SKM-1 treated with dmso at 0.1 percent for 144 hours (cell line): ENCODE results near the gene GDPD3.
"Not testable (repeated sequence)": the region's sequence is repeated elsewhere in the genome, so short reads cannot be mapped to it uniquely, and the experiment has no call there.

Experiments
- DNase-seq: peaks from one replicate; lab custom pipeline; 2025; ENCODE audit not compliant: unreplicated experiment; lab: John Stamatoyannopoulos, UW

Gene GDPD3

DNA sequence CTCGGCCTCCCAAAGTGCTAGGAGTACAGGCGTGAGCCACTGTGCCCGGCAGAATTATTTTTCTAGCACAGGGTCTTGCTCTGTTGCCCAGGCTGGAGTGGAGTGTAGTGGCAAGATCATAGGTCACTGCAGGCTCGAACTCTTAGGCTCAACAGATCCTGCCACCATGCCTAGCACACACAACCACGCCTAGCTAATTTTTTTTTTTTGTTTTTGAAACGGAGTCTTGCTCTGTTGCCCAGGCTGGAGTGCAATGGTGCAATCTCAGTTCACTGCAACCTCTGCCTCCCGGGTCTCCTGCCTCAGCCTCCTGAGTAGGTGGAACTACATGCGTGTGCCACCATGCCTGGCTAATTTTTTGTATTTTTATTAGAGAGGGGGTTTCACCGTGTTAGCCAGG, 12.4 kb upstream of the GDPD3 start:
- not testable (repeated sequence) for DNase-seq

DNA sequence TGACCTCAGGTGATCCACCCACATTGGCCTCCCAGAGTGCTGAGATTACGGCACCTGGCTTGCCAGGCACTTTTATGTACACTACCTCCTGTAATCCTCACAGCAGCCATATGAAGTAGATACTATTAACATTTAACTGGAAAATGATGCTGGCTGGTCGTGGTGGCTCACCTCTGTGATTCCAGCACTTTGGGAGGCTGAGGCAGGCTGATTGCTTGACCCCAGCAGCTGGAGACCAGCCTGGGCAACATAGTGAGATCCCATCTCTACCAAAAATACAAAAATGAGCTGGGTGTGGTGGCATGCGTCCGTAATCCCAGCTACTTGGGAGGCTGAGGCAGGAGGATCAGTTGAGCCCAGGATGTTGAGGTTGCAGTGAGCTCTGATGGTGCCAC, 11.6 kb upstream of the GDPD3 start:
- DNase-seq: no peak

DNA sequence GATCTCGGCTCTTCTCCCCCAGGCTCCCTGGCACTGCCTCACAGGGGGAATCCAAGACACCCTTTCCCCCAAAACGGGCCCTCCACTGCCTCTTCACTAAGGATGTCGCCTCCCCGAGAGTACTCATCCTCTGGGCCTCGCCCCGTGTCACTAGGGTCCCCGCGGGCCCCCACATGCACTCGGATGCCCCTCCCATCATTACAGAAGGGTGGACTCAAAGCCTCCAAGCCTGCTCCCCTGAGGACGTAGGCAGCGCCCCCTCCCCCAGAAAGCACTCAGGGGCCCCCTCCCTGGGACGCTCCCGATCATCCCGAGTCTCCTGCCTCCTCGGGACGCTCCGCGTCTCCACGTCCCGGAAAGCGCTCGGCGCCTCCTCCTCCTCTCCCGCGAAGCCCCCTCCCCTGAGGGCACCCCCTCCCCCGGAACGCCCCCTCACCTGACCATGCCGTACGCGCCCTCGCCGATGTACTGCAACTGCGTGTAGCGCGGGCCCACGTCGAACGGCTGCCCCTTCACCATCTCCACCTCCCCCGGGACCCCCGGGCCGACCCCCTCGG, 9.3 kb upstream of the GDPD3 start:
- DNase-seq: no peak

DNA sequence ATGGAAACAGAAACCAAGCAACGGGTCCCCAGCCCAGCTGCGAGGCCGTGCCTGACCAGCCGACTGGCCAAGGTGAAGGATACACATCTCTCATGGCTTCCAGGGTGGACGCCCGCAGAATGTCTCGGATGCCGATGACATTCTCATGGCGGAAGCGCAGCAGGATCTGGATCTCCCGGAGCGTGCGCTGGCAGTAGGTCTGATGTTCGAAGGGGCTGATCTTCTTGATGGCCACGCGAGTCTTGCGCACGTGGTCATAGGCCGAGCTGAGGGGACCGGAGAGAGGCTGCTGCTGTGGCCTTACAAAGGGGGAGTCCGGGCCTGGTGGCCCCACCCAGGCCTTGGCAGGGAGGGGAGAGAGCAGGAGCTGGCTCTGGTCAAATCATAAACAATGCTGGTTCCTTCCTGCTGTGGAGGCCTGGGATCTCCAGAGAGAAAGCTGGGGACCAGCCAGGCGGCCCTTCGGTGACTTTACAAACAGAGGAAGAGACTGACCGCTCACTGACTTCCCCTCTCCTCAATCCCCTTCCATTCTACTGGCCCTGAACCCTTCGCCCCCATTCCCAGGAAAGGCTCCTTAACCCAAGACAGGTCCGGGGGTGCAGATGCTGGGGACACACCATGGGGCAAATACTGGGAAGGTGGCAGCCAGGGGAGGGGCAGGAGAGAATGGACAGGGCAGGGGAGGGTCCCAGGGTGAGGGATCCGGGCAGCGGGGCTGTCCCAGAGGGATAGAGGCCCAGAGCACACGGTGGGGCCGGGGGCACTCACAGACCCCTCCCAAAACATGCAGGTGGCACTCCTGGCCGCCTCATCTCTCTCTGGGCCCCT, 8.6 kb upstream of the GDPD3 start:
- no peak for DNase-seq

DNA sequence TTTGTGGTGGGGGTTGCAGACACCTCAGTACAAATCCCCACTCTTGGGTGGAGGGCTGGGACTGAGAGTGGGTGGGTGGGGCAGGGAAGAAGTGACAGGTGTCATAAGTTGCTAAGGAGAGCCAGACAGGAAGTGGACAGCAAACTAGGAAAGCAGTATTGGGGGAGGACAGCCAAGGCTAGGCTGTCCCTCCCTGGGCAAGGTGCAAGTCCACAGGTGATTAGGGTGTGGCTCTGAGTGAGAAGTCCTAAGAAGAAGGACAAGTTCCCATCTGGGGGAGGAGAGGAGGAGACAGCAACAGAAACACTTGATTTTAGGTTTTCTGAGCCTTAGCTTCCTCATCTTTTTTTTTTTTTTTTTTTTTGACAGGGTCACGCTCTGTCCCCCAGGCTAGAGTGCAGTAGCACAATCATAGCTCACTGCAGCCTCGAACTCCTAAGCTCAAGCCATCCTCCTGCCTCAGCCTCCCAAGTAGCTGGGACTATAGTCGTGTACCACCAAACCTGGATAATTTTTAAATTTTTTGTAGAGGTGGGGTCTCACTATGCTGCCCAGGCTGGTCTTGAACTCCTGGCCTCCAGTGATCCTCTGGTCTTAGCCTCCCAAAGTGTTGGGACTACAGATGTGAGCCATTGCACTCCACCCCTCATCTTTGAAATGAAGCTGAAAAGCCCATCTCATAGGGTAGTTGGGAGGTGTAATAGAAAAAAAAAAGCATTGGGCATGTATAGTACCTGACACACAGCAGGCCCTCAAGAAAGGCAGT, 7.2 kb upstream of the GDPD3 start:
- DNase-seq: no peak

DNA sequence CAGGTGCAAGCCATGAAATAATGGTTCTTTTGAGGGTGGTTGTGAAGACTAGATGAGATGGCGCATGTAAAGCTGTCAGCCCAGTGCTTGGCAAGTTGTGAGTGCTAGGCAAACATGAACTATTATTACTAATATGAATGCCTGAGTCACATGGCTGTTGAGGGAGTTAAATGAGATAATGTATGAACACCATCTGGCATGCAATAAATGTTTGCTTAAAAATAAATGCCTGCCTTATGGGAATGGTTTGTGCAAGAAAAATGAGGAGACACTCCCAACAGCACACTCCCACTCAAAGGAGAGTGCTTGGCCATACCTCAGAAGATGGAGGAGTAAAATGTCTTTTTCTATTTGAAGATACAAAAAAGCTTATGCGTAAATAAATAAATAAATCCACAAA, 6.1 kb upstream of the GDPD3 start:
- DNase-seq: no peak

DNA sequence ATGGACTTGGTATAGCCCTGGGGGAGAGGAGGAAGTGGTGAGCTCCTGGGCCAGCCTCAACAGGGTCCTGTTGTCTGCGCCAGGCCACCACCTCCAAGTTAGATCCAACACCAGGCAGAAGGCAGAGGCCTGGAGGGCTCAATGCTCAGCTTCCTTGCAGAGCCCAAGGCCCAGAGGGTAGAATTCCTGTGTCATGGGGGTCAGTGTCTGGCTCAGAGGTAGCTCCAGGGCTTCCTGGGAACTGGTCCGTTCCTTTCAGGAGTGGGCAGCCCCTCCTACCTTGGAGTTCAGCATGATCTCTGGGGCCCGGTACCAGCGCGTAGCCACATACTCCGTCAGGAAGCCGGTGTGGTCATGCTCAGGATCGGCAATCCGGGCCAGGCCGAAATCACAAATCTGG, 4.4 kb upstream of the GDPD3 start:
- no peak for DNase-seq

DNA sequence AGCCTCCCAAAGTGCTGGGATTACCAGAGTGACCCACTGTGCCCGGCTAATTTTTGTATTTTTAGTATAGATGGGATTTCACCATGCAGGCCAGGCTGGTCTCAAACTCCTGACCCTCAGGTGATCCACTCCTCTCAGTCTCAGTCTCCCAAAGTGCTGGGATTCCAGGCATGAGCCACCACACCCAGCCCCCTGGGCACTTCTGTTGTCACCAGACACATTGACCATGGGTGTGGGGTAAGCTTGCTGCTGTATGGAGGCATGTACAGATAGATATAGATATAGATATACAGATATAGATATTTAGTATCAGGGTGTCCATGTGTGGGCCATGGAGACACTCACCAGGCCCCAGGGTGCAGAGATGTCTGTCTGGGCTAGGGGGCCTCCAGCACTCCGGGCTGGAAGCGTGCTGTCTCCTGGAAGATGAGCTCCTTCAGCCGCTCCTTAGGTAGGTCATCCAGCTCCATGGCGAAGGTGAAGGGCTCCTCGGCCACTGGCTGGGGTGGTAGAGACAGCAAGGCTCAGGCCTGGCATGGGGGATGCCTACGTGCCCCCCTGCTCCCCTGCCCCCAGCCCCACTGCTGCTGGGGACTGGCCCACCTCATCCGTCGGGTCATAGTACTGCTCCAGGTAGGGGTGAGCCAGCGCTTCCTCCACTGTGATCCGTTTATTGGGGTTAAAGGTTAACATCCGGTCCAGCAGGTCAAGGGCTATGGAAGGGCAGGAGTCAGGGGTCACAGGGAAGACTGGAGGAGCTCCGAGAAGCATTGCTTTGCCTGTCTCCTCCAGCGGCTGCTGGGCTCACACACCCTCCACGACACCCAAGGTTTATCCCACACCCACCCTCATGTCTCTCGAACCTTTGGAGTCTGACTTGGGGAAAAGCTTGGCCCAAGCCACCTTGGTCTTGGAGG, 3.2 kb upstream of the GDPD3 start:
- no peak for DNase-seq

DNA sequence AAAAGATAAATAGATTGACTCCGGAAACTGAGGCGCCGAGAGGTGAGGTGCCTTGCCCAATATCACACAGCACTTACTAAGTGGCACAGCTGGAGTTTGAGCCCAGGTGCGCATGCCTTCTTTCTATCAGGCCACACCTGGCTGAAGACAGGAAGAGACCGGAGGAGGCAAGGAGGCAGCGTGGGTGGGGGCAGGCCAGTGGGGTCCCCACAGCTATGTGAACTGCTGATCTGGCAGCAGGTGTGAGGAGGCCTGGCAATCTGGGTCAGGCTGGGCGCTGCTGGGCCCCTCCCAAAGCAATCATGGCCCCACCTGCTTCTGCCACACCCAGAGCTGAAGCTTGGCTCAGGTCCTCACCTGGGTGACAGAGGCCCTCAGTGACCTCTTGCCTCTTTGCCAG, 1.9 kb upstream of the GDPD3 start:
- DNase-seq: no peak

DNA sequence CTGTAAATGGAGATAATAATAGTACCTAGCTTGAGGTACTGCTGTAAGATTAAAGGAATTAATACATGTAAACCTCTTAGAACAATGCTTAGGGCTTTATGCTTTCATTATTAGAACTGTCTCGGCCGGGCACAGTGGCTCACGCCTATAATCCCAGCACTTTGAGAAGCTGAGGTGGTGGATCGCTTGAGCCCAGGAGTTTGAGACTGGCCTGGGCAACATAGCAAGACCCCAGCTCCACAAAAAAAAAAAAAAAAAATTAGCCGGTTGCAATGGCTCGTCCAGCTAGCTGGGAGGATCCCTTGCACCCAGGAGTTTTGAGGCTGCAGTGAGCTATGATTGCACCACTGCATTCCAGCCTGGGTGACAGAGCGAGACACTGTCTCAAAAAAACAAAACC, 1.5 kb upstream of the GDPD3 start:
- DNase-seq: not testable (repeated sequence)

DNA sequence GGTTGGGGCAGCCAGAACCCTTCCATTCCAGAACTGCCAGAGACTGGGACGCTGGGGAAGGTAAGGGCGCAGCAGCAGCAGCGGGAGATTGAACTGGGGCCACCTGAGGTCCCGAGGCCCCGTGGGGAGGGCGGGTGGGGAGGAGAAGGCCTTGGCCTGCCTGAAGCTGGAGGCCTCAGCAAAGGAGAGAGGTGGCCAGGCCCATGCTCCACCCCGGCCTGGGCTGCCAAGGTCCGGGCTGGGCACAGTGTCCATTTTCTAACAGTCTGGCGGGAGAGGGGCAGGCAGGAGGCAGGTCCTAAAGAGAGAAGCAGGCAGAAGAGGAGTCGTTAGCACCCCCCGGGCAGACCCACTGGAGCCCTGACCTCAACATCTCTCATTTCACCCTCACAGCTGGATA, 1.1 kb upstream of the GDPD3 start:
- DNase-seq: no peak

DNA sequence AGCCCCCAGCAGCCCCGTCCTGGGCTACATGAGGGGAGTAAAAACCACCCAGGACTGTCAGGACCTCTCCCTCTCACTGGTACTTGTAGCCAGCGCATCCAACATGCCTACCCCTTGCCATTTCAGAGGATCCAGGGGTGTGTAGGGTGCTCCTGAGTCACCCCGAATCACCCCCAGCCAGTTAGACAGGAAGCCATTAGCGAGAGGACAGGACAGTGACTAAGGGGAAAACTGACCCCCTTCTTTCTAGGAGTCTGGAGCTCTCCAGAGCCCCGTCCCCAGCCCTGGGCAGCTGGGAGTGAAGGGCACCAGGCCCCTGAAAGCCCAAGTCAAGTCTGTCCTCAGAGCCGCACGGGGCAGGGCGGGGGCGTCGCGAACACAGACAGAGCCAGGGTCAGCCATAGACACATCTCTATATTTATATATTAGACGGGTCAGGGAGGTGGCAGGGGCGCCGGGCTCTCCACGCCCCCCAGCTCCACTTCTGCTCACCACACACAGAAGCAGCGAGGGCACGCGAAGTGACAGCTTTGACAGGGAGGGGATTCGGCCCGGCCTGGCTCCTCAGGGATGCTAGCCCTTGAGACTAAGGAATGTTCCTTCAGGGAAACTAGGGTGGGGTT, 485 bp upstream of the GDPD3 start:
- no peak for DNase-seq

DNA sequence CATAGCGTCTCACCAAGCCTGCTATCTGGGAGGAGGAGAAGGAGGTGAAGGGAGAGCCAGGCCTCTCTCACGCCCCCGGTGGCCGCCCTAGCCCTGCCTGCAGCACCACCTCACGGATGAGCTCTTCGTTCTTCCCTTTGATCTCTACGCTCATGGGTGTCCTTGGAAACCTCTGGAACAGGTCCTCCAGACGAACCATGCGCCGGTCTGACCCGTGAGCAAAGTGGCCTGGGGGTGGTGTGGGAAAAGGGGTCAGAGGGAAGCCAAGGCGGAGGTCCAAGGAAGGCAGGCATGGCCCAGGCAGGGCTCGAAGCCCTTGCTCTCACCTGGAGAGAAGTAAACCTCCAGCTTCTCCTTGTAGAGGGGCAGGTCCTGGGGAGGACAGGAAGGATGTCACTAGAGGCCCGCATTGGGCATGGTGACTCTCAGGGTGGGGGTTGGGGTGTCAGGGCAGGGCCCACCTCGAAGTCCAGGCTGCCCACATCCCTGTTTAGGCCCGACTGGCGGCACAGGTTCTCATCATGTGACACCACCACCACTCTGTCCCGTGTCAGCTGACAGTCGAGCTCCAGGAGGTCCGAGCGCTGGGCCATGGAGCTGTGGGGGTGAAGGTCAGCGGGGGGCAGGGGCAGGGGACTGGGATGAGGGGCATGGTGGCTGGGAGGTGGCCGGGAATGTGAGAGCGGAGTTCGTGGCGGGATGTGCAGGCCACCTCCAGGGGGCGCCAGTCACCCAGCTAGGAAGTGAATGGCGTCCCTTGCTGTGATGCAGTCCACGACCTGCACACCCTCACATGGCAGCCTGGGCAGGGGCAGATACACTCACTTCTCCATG, 923 bp downstream of the GDPD3 start:
- DNase-seq: peak; percentile 65

DNA sequence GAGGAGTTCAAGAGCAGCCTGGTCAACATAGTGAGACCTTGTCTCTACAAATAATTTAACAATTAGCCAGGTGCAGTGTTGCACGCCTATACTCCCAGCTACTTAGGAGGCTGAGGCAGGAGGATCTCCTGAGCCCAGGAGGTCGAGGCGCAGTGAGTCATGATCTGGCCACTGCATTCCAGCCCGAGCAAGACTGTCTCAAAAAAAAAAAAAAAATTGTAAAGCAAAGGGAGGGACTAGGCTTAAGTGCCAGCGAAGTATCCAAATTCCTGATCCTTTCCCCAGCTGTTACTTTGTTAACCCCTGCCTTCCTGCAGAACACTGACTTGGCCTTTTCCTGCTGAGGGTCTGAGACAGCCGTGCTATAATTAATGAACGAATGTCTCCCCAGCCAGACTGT, 2.7 kb downstream of the GDPD3 start:
- no peak for DNase-seq

DNA sequence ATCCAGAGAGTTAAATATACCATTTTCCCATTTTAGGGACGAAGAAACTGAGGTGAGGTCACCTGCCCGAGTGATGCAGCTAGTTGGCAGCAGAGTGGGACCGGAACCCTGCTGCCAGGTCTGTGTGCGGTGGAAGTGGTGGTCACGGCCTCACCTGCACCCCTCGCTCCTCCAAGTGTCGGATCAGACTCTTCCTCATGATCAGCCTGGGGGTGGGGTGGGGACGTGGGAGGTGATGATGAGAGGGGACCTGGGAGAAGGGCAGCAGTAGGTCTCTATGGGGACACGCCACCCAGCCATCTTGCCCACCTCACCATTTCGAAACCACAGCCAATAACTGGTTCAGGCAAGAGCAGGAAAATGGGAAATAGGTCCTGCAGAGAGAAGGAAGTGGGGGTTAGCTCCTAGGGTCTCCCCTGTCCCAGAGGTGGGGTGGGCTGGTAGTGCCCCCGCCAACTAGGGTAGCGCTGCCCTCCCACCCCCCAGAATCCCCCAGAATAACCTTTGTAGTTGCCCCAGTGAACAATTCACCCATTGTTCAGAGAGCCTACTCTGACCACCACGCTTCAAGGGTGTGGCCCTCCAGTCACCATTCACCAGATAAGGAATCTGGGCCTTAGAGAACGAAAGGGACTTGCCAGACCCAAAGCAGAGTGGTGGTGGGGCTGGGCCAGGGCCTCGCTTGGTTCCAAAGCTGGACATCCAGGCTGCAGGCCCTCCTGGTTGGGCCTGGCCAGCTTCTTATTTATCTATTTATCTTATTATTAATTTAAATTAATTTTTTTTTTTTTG, 5.1 kb downstream of the GDPD3 start:
- no peak for DNase-seq

DNA sequence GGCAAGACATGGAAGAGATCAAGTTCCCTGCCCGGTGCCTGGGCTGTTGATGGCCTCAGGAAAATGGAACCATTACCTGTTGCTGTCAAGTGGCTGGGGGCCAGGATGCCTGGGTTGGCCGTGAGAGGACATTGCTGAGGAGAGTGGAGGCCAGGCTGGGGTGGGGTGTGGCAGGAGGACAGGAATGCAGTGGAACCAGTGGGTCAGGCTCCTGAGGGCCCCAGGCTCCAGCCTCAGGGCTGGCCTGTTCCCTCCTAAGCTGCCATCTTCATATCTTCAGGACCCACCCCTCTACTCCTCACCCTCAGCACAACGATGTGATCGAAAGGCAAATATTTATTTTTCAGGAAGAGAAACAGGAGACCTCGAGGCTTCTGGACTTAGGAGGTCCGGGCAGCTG, 8.8 kb downstream of the GDPD3 start:
- no peak for DNase-seq

DNA sequence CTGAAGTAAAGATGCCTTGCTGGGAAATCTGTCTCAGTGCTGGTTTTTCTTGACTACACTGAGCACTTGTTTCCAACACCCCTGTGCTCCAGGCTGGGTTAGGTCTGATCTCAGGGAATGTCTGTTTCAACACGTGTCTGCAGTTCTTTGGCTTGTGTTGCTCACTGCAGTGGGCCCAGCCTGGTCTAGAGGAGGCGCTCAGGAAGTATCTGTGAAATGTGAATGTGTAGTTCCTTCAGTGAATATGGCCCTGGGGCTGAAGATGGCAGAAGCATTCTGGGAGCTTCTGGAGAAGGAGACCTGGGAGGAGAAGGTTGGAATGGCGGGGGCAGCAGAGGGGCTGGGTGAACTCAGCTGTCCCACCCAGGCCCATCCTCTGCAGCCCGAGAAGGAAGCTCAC, 9.2 kb downstream of the GDPD3 start:
- no peak for DNase-seq

DNA sequence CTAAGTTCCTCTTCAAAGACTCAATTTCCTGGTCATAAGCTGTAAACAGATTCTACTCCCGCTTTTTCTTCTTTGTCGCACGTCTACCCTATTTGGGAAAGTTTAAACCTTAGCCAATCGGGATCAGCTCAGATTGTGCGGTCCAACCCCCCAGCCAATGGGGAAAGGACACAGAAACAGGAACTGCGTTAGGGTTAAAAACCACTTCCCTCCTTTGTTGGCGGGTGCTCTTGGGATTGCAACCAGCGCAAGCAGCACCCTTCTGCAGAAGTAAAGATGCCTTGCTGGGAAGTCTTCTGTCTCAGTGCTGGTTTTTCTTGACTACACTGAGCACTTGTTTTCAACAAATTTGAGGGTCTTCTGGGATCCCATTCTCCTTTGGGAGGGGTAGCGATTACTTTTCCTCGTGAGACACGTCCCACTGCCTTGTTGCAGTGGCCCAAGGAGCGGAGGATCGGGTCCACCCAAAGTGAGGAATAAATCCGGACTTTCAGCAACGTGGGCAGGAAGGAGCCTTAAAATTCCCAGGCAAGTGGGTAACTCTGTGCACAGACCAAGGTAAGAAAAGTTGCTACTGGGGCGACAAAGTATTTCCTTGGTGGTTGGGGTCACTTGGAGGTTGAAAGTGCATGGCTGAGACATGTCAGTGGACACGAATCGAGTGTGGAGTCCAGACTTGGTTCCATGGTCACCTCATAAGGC, 16.3 kb downstream of the GDPD3 start:
- peak; percentile 99 for DNase-seq
